Measurements from ENCODE around the gene PITPNM1. TPM values are rescaled to one million over a fixed set of nuclear protein-coding genes. Genes with fewer than 3 reads are reported as not detected.

PITPNM1 gene
- total and polyA plus RNA-seq, 7 donors, result 3.2 to 69.1 (median 16.0) TPM

GRCh38 chr11:67470337-67471002, 34.7 kb downstream of the PITPNM1 start:
- no peaks in the 10 kb centered on the region for H3K36me3 ChIP-seq
- H3K27me3 ChIP-seq, result no peaks in the 10 kb centered on the region
- intact Hi-C loops (cut with DNase I), result no loop called here
- whole genome bisulfite sequencing, 2 donors, result 78 to 81% methylated on average over 8 of the region's 8 CpGs
- peak overlapping the region in 1 of 4 donors; percentile 93 for H3K27ac ChIP-seq
- no peaks in the 10 kb centered on the region for H3K9me3 ChIP-seq
- peaks cover 0 to 34% (median 22%) of the 10 kb centered on the region in 4 donors for H3K4me1 ChIP-seq
- H3K4me3 ChIP-seq, result no peak overlapping the region
- TF ChIP-seq POLR2A (IDR thresholded peaks at IDR 0.05) (no peak), EP300 (IDR thresholded peaks at IDR 0.05) (no peak), POLR2AphosphoS5 (IDR thresholded peaks at IDR 0.05) (no peak)
- TF ChIP-seq, protein P1, sequence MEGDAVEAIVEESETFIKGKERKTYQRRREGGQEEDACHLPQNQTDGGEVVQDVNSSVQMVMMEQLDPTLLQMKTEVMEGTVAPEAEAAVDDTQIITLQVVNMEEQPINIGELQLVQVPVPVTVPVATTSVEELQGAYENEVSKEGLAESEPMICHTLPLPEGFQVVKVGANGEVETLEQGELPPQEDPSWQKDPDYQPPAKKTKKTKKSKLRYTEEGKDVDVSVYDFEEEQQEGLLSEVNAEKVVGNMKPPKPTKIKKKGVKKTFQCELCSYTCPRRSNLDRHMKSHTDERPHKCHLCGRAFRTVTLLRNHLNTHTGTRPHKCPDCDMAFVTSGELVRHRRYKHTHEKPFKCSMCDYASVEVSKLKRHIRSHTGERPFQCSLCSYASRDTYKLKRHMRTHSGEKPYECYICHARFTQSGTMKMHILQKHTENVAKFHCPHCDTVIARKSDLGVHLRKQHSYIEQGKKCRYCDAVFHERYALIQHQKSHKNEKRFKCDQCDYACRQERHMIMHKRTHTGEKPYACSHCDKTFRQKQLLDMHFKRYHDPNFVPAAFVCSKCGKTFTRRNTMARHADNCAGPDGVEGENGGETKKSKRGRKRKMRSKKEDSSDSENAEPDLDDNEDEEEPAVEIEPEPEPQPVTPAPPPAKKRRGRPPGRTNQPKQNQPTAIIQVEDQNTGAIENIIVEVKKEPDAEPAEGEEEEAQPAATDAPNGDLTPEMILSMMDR (IDR thresholded peaks at IDR 0.05), result no peak
- DNase-seq, result no peak

DNA sequence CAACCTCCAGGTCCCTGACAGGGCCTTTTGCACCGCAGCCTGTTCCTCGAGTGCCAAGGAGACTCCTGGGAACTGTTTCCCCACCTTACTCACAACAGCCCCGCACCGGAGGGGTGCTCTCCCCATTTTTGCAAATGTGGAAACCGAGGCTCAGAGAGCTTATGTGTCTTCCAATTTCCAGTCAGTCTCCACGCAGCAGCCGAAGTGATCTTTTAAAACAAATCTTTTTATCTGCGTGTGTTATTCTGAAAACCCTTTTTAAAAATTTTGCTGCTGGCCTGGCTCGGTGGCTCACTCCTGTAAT, 35.7 kb downstream of the PITPNM1 start:
- Histone ChIP-seq H3K36me3 (no peaks in the 10 kb centered on the region), H3K27me3 (no peaks in the 10 kb centered on the region), H3K9me3 (no peaks in the 10 kb centered on the region), H3K4me1 (peaks cover 0 to 42% (median 30%) of the 10 kb centered on the region in 4 donors), H3K27ac (peak overlapping the region; percentile 91 to 95 (median 92)), H3K4me3 (peak overlapping the region; percentile 90 to 96 (median 93))
- DNase-seq, result no peak
- no peak for TF ChIP-seq POLR2A (IDR thresholded peaks at IDR 0.05)
- no peak for TF ChIP-seq EP300 (IDR thresholded peaks at IDR 0.05)
- no peak for TF ChIP-seq POLR2AphosphoS5 (IDR thresholded peaks at IDR 0.05)
- TF ChIP-seq, protein P1 (IDR thresholded peaks at IDR 0.05), result no peak
- WGBS, 2 donors, result 6 to 18% methylated on average over 9 of the region's 9 CpGs
- intact Hi-C loops (cut with DNase I), result loop anchor here (1.0 to 2.0 kb wide), 4 partner anchors 13 to 69 kb away; partner anchors contain the start of genes PPP1CA and RPS6KB2

GRCh38 chr11:67468759-67469507, 36.2 kb downstream of the PITPNM1 start, which contains the start of gene TMEM134:
Gene TMEM134 (minus strand): TSS chr11:67469251. CDS start chr11:67469192, 59 bp downstream.
- Histone ChIP-seq H3K27me3 (no peaks in the 10 kb centered on the region), H3K4me3 (peak within 1 kb of the TSS; percentile 90 to 96 (median 93)), H3K9me3 (no peaks in the 10 kb centered on the region), H3K36me3 (no peaks in the 10 kb centered on the region), H3K4me1 (peaks cover 0 to 47% (median 35%) of the 10 kb centered on the region in 4 donors), H3K27ac (peak within 1 kb of the TSS; percentile 91 to 95 (median 92))
- intact Hi-C loops (cut with DNase I), result loop anchor here (1.0 to 2.0 kb wide), 4 partner anchors 13 to 68 kb away; partner anchors contain the start of genes PPP1CA and RPS6KB2
- WGBS, 2 donors, result 0 to 1% methylated on average over 76 of the region's 76 CpGs
- peak; percentile 97 for DNase-seq
- TF ChIP-seq POLR2AphosphoS5 (IDR thresholded peaks at IDR 0.05) (peak; percentile 77 to 97 (median 92)), EP300 (IDR thresholded peaks at IDR 0.05) (no peak), POLR2A (IDR thresholded peaks at IDR 0.05) (peak; percentile 74 to 86)
- TF ChIP-seq, protein P1 (IDR thresholded peaks at IDR 0.05), result peak in 1 of 4 experiments; percentile 41

DNA sequence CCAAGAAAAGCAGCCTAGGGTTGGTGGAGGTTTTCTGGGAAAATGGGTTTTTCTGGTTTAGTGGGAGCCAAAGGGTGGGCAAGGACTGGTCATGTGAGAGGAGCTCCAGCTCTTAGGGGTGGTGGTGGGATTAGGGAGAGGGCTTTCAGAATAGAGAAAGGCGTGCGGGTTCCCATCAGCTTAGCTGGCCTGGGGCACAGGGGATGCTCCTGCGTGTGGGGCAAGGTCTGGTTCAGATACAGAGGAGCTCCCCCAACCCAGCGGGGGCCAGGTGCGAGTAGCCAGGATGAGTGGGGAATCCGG, 36.8 kb downstream of the PITPNM1 start:
- peaks cover 0 to 50% (median 39%) of the 10 kb centered on the region in 4 donors for H3K4me1 ChIP-seq
- H3K36me3 ChIP-seq, result no peaks in the 10 kb centered on the region
- TF ChIP-seq, protein P1 (IDR thresholded peaks at IDR 0.05), result no peak
- no peak for TF ChIP-seq POLR2A (IDR thresholded peaks at IDR 0.05)
- no peak for TF ChIP-seq EP300 (IDR thresholded peaks at IDR 0.05)
- TF ChIP-seq POLR2AphosphoS5 (IDR thresholded peaks at IDR 0.05), result no peak
- 1 to 3% methylated on average over 6 of the region's 6 CpGs for WGBS, 2 donors
- peak overlapping the region; percentile 91 to 95 (median 92) for H3K27ac ChIP-seq
- peak overlapping the region; percentile 90 to 96 (median 93) for H3K4me3 ChIP-seq
- H3K9me3 ChIP-seq, result no peaks in the 10 kb centered on the region
- no peaks in the 10 kb centered on the region for H3K27me3 ChIP-seq
- no peak for DNase-seq
- intact Hi-C loops (cut with DNase I), result loop anchor here (2.0 kb wide), 2 partner anchors 38 to 68 kb away; partner anchors contain the start of gene PPP1CA

Measured in sigmoid colon (tissue), 7 donors.